A673 (cell line): ENCODE measurements around the gene KIF1A. TPM values are rescaled to one million over a fixed set of nuclear protein-coding genes. Genes with fewer than 3 reads are reported as not detected.
A peak's percentile ranks its signal among the peaks of the same experiment; 100 is the strongest.

ENCODE experiments used
- BruUV-seq: library from RNA; stranded (reverse); fragments of 400-500 nt; replicated peaks from 2 replicates; lab custom pipeline; 2021; lab: Mats Ljungman, UMichigan
- CTCF ChIA-PET: fragments of 300-600 bp; sonication (Branson Sonifier 250); formaldehyde crosslinking; loops from one replicate; lab custom pipeline; 2022; ENCODE audit warnings: antibody characterized with exemption; lab: Charles Lee
- POLR2A ChIA-PET: fragments of 300-600 bp; sonication (Branson Sonifier 250); formaldehyde crosslinking; loops from one replicate; lab custom pipeline; 2022; ENCODE audit warnings: antibody characterized with exemption; ENCODE audit not compliant: low non-redundant PET; lab: Charles Lee
- DNase-seq: peaks from one replicate; pipeline ENCODE4 v3.0.0-alpha.2; 2015; ENCODE audit warnings: low spot score
- H3K27ac ChIP-seq: fragments of 200-600 bp; sonication (generic); 2 replicates; pipeline ENCODE4 v1.5.1; 2016; ENCODE audit warnings: mixed run types, low read depth, mild to moderate bottlenecking, mixed read lengths, antibody characterized with exemption, low read length; ENCODE audit not compliant: poor library complexity, severe bottlenecking
- H3K27me3 ChIP-seq: fragments of 200-600 bp; sonication (generic); replicated peaks from 2 replicates; pipeline ENCODE4 v1.6.1; 2017; ENCODE audit warnings: mixed run types, low read depth, mild to moderate bottlenecking, mixed read lengths, antibody characterized with exemption, low read length; ENCODE audit not compliant: insufficient read depth, poor library complexity
- H3K36me3 ChIP-seq: fragments of 200-600 bp; sonication (generic); 2 replicates; pipeline ENCODE4 v1.6.1; 2016; ENCODE audit warnings: mixed run types, mild to moderate bottlenecking, mixed read lengths, antibody characterized with exemption, low read length; ENCODE audit not compliant: insufficient read depth, poor library complexity, severe bottlenecking
- H3K4me1 ChIP-seq: fragments of 200-600 bp; sonication (generic); 2 replicates; pipeline ENCODE4 v1.6.1; 2017; ENCODE audit warnings: mixed run types, mild to moderate bottlenecking, mixed read lengths, antibody characterized with exemption, low read length; ENCODE audit not compliant: insufficient read depth, poor library complexity, severe bottlenecking
- H3K4me3 ChIP-seq: fragments of 200-600 bp; sonication (generic); 2 replicates; pipeline ENCODE4 v1.5.1; 2016; ENCODE audit warnings: low read depth, mixed run types, mild to moderate bottlenecking, mixed read lengths, low read length; ENCODE audit not compliant: poor library complexity, severe bottlenecking
- H3K9me3 ChIP-seq: fragments of 200-600 bp; sonication (generic); 2 replicates; pipeline ENCODE4 v1.6.1; 2016; ENCODE audit warnings: mixed run types, low read depth, mild to moderate bottlenecking, mixed read lengths, antibody characterized with exemption, low read length; ENCODE audit not compliant: poor library complexity, severe bottlenecking
- EZH2 ChIP-seq: fragments of 200-600 bp; sonication (generic); IDR thresholded peaks from 2 replicates; pipeline ENCODE4 v1.6.1; 2017; ENCODE audit warnings: borderline replicate concordance, low read depth, mild to moderate bottlenecking, mixed read lengths, antibody characterized with exemption, low read length; ENCODE audit not compliant: poor library complexity, severe bottlenecking
- intact Hi-C: fragments of 100-400 bp; cut with micrococcal nuclease; formaldehyde crosslinking; loops from one replicate; pipeline ENCODE4 v1.10.0; 2022; ENCODE audit not compliant: unreplicated experiment
- total RNA-seq: library from RNA; stranded (reverse); gene quantifications from 2 replicates; pipeline ENCODE4 v1.2.3, GENCODE V29; 2021
- TF ChIP-seq, protein P1 (sequence below): fragments of 300-800, 200-600 bp; sonication (generic); conservative IDR thresholded peaks from 2 replicates; pipeline ENCODE4 v1.5.1; 2017; ENCODE audit warnings: low read depth, mild to moderate bottlenecking, antibody characterized with exemption, low read length, moderate library complexity, mixed read lengths

The KIF1A gene
- total RNA-seq, 1 experiment from 2014 or later, result 330 TPM

DNA sequence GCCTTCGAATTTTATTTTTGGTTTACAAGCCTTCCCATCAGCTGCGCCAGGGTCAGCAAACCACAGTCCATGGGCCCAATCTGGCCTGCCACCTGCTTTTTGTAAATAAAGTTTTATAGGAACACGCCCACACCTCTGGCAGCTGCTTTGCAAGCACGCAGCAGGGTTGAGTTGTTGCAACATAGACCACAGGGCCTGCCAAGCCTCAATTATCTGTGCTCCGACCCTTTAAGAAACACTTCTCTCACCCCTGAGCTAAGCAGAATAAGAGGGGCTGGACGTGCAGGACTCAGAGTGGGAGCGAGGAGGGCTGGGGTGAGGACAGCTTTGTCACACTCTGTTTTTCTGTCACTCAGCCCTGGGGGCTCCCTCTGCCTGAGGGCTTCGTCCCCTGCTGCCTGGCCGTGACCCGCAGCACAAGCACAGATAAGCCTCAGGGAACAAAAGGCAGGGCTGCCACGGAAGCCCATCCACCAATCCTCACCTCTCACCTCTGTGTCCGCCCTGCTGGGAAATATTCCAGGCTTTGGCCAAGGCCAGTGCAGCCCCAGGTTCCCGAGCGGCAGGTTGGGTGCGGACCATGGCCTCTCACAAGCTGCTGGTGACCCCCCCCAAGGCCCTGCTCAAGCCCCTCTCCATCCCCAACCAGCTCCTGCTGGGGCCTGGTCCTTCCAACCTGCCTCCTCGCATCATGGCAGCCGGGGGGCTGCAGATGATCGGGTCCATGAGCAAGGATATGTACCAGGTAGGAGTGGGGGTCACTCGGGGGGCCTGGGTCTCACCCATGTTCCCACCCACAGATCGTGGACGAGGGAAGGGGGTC is 48.5 kb upstream of the KIF1A start, which contains the start of gene AGXT:
Gene AGXT (plus strand): TSS at position 539 of the 823 bp plus-strand sequence. CDS start 42 bp downstream, at position 581.
- POLR2A ChIA-PET, result no interaction called here
- no peak within 1 kb of the TSS for H3K4me3 ChIP-seq
- TF ChIP-seq, protein P1, sequence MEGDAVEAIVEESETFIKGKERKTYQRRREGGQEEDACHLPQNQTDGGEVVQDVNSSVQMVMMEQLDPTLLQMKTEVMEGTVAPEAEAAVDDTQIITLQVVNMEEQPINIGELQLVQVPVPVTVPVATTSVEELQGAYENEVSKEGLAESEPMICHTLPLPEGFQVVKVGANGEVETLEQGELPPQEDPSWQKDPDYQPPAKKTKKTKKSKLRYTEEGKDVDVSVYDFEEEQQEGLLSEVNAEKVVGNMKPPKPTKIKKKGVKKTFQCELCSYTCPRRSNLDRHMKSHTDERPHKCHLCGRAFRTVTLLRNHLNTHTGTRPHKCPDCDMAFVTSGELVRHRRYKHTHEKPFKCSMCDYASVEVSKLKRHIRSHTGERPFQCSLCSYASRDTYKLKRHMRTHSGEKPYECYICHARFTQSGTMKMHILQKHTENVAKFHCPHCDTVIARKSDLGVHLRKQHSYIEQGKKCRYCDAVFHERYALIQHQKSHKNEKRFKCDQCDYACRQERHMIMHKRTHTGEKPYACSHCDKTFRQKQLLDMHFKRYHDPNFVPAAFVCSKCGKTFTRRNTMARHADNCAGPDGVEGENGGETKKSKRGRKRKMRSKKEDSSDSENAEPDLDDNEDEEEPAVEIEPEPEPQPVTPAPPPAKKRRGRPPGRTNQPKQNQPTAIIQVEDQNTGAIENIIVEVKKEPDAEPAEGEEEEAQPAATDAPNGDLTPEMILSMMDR, result no peak
- TF ChIP-seq EZH2, result no peak
- no peaks in the 10 kb centered on the region for H3K27me3 ChIP-seq
- H3K4me1 ChIP-seq, result no peaks in the 10 kb centered on the region
- no peaks in the 10 kb centered on the region for H3K36me3 ChIP-seq
- intact Hi-C loops, result no loop called here
- no TSS peak for BruUV-seq
- DNase-seq, result peak; percentile 34
- no peak within 1 kb of the TSS for H3K27ac ChIP-seq
- CTCF ChIA-PET, result no interaction called here
- H3K9me3 ChIP-seq, result no peaks in the 10 kb centered on the region

DNA sequence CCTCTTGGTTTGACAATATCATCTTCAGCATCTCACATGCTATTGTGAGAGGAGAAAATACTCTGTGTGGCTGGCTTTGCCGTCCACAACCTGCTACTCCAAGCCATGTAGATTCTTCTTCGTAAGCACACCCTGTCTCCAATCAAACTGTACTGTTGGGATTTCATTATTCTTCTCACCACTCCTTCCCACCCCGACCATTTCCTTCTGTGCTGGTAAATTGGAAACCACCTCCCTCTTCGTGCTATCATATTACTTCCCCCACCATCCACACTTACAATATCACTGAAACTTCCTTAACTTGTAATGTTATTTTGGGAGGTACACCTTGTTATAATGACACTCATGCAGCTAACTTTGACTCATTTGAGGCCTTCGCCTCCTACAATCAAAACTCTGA is 45.4 kb upstream of the KIF1A start:
- no peaks in the 10 kb centered on the region for H3K36me3 ChIP-seq
- intact Hi-C loops, result no loop called here
- POLR2A ChIA-PET, result no interaction called here
- H3K9me3 ChIP-seq, result no peaks in the 10 kb centered on the region
- H3K27ac ChIP-seq, result no peak overlapping the region
- H3K4me1 ChIP-seq, result no peaks in the 10 kb centered on the region
- H3K27me3 ChIP-seq, result no peaks in the 10 kb centered on the region
- H3K4me3 ChIP-seq, result no peak overlapping the region
- CTCF ChIA-PET, result no interaction called here
- no peak for DNase-seq
- BruUV-seq, result no TSS peak
- TF ChIP-seq, protein P1, result no peak
- no peak for TF ChIP-seq EZH2

DNA sequence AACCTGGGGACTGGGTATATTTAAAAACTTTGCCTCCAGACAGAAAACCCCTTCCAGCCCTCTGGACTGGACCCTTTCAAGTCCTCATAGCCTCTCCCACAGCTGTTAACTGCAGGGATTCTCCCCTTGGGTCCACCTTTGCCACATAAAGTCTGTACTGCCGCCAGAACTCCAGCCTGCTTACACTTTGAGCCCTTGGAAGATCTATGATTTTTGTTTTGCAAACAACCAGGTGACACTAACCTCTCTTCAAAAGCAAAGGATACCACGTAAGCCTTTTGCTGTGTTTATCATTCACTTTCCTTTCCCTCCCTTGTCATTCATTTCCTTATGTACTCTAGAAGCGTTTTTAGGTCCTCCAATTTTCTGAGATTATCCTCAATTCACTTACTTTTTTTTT is 44.5 kb upstream of the KIF1A start:
- ChIA-PET POLR2A (no interaction called here), CTCF (no interaction called here)
- intact Hi-C loops, result no loop called here
- no TSS peak for BruUV-seq
- Histone ChIP-seq H3K27me3 (no peaks in the 10 kb centered on the region), H3K27ac (no peak overlapping the region), H3K4me1 (no peaks in the 10 kb centered on the region), H3K9me3 (no peaks in the 10 kb centered on the region), H3K4me3 (no peak overlapping the region), H3K36me3 (no peaks in the 10 kb centered on the region)
- no peak for DNase-seq
- TF ChIP-seq, protein P1, result no peak
